ENCODE results near the gene CHTF18.
"Not testable (repeated sequence)": the region's sequence is repeated elsewhere in the genome, so short reads cannot be mapped to it uniquely, and the experiment has no call there.

CHTF18 gene

GRCh38 chr16:813916-814412, 25.5 kb downstream of the CHTF18 start:
- no peak for DNase-seq

- DNase-seq: no peak
These were observed 26.6 kb downstream of the CHTF18 start for GRCh38 chr16:814974-815373.

DNA sequence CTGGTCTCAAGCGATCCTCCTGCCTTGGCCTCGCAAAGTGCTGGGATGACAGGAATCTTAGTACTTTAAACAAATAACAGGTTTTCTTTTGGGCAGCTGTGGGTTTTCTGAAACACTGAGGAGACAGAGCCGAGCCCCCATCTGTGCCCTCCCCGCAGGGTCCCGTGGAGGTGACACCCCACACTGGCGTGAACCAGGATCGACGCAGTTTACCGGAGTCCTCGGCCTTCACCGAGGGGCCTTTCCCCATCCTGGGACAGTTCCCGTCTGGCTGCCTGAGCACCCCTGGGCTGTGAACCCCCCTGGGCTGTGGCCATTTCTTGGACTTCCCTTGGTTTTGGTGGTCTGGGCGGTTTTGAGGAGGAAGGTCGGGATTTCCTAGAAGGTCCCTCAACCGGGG, 27.4 kb downstream of the CHTF18 start:
- DNase-seq: no peak

DNA sequence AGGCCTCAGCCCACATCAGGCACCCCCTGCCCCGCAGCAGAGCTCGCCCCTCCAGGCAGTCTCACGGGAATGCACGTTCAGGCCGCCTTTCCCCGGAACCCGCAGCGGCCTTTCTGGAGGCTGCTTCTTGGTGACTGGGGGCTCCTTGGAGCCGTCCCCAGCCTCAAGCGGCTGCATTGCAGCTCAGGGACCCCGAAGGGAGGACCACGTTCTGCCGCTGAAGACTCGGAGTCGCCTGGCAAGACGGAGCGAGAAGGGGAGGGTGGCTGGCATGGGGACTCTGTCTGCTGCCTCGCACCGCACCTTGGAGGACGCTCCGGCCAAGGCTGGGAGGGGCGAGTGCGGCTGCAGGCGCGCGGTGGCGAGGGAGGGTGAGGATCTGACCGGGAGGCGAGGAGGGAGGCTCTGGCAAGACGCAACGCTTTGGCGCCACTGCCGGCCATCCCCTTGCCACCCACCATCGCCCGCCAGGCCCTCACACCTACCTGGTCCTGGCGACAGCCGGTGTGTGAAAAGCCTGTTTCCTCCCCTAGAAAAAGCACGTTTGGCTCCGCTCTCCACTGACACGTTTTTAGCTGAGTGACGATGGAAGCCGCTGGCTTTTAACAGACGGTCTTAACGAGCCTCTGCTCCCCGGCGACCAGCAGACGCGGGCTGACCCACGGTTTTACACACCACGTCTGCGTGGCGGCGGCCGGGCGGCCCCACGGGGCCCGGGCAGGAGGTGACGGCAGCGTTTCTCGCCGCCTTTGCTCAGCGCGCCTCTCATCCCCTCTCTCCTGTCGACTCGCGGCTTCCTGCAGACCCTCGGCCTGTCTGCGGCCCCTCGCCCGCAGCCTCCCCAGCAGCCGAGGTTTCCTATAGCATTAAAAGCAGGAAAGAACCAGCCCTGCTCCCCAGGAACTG, 28.8 kb downstream of the CHTF18 start:
- no peak for DNase-seq

- no peak for DNase-seq
These were observed 29.7 kb downstream of the CHTF18 start for GRCh38 chr16:818132-818531.

DNA sequence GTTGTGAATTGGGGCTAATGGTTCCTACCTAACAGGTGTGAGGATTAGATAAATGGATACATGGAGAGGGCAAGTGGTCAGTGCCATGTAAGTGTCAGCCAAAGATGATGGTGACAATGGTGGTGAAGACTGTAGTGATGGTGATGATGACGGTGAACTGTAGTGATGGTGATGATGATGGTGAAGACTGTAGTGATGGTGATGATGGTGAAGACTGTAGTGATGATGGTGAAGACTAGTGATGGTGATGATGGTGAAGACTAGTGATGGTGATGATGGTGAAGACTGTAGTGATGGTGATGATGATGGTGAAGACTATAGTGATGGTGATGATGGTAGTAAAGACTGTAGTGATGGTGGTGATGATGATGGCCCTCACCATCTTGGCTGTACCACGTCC, 30.2 kb downstream of the CHTF18 start:
- DNase-seq: no peak

- DNase-seq: no peak
These were observed 31.1 kb downstream of the CHTF18 start for GRCh38 chr16:819336-820043.

GRCh38 chr16:820044-820408, 31.6 kb downstream of the CHTF18 start:
- not testable (repeated sequence) for DNase-seq

GRCh38 chr16:820748-821147, 32.3 kb downstream of the CHTF18 start:
- no peak for DNase-seq

GRCh38 chr16:821751-822150, 33.3 kb downstream of the CHTF18 start:
- no peak for DNase-seq

GRCh38 chr16:822174-822908, 33.9 kb downstream of the CHTF18 start:
- no peak for DNase-seq

DNA sequence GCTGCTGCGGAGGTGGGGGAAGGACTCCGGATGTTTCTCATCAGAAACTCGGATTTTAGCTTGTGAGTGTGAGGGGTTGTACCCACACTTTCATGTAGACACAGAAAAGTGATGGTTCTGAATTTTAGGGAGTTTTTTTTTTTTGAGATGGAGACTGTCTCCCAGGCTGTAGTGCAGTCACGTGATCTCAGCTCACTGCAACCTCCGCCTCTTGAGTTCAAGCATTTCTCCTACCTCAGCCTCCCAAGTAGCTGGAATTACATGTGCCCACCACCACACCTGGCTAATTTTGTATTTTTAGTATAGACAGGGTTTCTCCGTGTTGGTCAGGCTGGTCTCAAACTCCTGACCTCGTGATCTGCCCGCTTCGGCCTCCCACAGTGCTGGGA, 34.5 kb downstream of the CHTF18 start:
- DNase-seq: no peak

GRCh38 chr16:824194-824593, 35.8 kb downstream of the CHTF18 start:
- DNase-seq: no peak

DNA sequence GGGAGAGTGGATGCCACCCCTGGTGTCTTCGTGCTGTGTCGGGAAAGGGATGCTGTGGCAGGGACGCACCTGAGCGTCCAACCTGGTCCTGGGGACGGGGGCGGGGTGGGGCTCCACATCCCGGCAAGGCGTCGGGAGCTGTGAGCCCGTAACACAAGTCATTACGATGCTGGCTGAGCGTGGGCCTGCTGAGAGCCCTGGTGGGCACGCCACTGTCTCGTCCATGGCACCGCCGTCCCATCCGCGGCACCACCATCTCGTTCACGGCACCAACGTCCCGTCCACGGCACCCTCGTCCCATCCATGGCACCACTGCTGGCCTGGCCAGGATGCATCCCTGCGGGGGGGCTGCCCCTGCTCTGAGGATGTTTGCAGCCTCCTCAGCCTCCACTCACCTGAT, 36.2 kb downstream of the CHTF18 start:
- no peak for DNase-seq

DNA sequence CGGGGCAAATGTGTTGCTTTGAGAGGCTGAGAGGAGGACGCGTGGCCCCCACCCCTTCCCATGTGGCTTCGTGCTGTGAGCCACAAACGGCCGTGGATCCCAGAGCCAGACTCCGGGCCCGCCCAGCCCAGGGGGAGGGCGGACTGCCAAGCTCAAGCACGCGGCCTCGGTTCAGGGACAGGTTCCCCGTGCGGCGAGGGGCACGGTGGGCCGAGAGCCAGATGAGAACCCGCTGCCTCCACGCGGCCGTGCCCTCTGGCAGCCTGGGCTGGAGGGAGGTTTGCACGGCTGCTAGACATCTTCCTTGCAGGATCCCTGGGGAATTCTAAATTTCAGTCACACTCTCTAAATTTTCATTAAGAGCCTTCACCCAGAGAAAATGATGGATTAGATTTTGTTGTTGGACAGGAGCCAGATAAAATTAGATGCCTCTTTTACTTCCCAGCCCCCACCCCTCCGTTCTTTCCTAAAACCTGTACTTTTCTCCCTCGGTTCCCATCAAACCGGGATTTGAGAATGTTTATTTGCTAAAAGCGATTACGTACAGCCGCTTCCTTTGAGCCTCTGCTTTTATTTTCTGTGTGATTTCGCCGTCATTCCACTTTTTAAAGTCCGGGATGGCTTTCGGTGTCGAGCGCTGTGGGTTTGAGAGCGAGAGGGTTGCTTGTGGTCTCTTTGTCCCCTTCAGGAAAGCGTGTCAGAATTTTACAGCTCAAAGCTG, 37.1 kb downstream of the CHTF18 start:
- no peak for DNase-seq

GRCh38 chr16:827513-827912, 39.1 kb downstream of the CHTF18 start:
- no peak for DNase-seq

GRCh38 chr16:828891-829290, 40.5 kb downstream of the CHTF18 start:
- no peak for DNase-seq

DNA sequence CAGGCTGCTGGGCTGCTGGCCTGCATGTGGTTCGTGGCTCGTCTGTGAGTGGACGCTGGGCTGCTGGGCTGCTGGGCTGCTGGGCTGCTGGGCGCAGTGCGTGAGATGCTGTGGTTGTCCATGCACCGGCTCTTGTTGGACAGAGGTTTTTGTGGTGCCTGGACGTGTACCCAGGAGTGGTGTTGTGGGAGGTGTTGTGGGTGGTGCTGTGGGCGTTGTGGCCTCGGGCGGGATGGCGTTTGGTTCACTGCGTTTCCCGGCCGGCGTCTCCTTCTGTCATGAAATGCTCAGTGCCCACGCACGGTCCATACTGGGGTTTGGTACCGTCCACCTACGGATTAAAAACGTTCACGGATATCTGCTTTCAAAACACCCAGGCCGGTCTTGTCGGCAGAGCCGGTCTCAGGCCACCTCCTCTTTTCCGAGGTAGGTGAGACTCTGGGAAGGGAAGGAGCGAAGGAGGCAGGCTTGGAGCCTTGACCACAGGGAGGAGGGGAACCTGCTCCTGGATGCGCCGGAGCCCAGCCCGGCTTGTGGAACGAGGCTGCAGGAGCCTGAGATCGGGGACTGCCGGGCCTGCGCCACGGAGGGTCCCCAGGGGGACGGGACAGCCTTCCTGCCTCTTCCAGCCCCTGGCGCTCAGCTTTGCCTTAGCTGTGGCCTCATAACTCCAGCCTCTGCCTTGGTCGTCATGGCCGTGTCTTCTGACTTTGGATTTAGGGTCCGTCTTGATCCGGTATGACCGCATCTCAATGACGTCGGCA, 41.9 kb downstream of the CHTF18 start:
- no peak for DNase-seq

DNA sequence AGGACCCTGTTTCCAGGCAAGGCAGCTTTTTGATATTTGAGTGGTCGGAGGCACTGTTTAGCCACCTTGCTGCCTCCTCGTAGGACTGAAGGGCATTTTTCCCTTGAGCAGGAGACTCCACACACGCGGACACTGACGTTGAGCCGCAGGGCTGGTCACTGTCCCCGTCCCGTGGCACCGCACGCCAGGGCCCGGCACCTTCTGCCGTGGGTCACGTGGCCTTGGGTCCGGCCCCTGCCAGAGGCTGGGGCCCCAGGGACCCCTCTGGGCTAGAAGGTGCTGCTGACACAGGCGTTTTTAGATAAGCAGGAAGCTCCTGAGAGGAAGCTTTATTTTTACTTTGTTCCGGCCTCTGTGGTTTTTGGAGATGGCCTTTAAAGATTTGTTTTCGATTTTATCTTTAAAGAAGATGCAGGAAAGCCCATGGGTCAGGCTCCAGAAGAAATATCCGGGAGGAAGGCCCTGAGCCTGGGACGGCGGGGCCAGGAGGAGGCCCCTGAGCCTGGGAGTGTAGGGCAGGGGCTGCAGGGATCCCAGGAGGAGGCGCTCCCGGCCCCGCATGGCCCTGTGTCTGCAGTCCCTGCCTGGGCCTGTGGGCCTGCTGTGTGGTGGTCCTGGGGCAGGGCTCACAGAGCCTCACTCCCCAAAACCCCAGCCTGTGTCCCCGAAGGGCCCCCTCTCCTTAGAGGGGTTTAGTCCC, 42.6 kb downstream of the CHTF18 start:
- DNase-seq: no peak

DNA sequence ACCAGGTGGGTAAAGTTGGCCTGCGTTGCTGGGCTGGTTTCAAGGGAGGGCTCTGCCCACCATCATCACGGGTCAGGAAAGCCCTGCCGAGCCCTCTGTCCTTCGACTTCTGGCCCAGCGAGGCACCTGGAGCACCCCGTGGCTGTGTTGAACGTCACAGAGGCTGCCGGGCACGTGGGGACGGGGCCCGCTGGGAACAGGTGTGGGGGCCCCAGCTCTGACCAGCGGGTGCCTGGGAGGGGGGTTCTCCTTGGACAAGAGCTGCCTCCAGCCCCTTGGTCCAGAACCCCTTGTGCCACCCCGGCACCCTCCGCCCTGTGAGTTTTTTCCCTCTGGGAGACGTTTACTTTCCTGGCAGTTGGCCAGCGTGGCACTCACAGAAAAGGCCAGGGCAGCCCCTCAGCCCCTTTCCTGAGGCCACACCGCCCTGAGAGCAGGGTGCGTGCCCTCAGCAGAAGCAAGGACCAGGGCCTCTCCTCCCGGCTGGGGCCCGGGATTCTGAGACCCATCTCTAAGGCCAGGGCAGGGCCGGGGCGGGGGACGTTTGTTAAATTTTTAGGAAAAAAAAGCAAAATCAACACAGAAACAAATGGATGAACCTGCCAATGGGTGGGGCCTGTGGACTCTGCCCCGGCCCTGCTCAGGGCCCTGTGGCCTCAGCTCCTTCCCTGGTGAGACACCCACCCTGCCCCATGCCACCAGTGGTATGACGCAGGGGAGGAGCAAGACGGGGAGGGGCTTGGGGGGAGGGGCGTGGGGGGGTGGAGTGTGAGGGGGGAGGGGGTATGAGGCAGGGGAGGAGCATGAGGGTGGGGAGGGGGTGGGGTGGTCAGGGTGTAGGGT, 43.4 kb downstream of the CHTF18 start:
- DNase-seq: no peak
